ENCODE results near the gene ZNF611.
"Not testable (repeated sequence)": the region's sequence is repeated elsewhere in the genome, so short reads cannot be mapped to it uniquely, and the experiment has no call there.

DNA sequence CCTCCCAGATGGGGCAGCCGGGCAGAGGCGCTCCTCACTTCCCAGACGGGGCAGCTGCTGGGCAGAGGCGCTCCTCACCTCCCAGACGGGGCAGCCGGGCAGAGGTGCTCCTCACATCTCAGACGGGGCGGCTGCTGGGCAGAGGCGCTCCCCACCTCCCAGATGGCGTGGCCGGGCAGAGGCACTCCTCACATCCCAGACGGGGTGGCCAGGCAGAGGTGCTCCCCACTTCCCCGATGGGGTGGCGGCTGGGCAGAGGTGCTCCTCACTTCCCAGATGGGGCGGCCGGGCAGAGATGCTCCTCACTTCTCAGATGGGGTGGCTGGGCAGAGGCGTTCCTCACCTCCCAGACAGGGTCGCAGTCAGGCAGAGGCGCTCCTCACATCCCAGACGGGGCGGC lies 14.3 kb downstream of the ZNF611 start:
- TF ChIP-seq POLR2AphosphoS5 (IDR thresholded peaks at IDR 0.05; ENCODE audit: low read depth, low read length); MAX (IDR thresholded peaks at IDR 0.05; ENCODE audit: low read depth); EZH2phosphoT487 (IDR thresholded peaks at IDR 0.05; ENCODE audit: borderline replicate concordance, low read depth); MXI1 (IDR thresholded peaks at IDR 0.05; ENCODE audit: low read depth, low read length); SIN3A (IDR thresholded peaks at IDR 0.05; ENCODE audit: borderline replicate concordance, low read depth, low read length); TAF1 (IDR thresholded peaks at IDR 0.05; ENCODE audit: borderline replicate concordance, low read depth, low read length); JUND (IDR thresholded peaks at IDR 0.05); GABPA (IDR thresholded peaks at IDR 0.05; ENCODE audit: low read depth); GATA2 (CRISPR knock-in tag; IDR thresholded peaks at IDR 0.05); EP300 (IDR thresholded peaks at IDR 0.05; ENCODE audit: borderline replicate concordance in 1 of 2, low read depth in 1 of 2, low read length in 1 of 2); CHD2 (IDR thresholded peaks at IDR 0.05; ENCODE audit: low read length, partially characterized antibody): not testable (repeated sequence)
- TF ChIP-seq, protein P1, sequence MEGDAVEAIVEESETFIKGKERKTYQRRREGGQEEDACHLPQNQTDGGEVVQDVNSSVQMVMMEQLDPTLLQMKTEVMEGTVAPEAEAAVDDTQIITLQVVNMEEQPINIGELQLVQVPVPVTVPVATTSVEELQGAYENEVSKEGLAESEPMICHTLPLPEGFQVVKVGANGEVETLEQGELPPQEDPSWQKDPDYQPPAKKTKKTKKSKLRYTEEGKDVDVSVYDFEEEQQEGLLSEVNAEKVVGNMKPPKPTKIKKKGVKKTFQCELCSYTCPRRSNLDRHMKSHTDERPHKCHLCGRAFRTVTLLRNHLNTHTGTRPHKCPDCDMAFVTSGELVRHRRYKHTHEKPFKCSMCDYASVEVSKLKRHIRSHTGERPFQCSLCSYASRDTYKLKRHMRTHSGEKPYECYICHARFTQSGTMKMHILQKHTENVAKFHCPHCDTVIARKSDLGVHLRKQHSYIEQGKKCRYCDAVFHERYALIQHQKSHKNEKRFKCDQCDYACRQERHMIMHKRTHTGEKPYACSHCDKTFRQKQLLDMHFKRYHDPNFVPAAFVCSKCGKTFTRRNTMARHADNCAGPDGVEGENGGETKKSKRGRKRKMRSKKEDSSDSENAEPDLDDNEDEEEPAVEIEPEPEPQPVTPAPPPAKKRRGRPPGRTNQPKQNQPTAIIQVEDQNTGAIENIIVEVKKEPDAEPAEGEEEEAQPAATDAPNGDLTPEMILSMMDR (IDR thresholded peaks at IDR 0.05): not testable (repeated sequence)
- TF ChIP-seq, protein P2, sequence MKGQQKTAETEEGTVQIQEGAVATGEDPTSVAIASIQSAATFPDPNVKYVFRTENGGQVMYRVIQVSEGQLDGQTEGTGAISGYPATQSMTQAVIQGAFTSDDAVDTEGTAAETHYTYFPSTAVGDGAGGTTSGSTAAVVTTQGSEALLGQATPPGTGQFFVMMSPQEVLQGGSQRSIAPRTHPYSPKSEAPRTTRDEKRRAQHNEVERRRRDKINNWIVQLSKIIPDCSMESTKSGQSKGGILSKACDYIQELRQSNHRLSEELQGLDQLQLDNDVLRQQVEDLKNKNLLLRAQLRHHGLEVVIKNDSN (IDR thresholded peaks at IDR 0.05; ENCODE audit: borderline replicate concordance, low read depth): not testable (repeated sequence)
- TF ChIP-seq, protein P3, sequence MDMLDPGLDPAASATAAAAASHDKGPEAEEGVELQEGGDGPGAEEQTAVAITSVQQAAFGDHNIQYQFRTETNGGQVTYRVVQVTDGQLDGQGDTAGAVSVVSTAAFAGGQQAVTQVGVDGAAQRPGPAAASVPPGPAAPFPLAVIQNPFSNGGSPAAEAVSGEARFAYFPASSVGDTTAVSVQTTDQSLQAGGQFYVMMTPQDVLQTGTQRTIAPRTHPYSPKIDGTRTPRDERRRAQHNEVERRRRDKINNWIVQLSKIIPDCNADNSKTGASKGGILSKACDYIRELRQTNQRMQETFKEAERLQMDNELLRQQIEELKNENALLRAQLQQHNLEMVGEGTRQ (IDR thresholded peaks at IDR 0.05; ENCODE audit: borderline replicate concordance, low read depth, low read length): not testable (repeated sequence)

All from SK-N-SH (cell line).